GM19043 (cell line): Measurements from ENCODE around the gene NUTM2B.
"Not testable (repeated sequence)": the region's sequence is repeated elsewhere in the genome, so short reads cannot be mapped to it uniquely, and the experiment has no call there.

Source experiments
- ATAC-seq: cut with Tn5 transposase; IDR thresholded peaks from one replicate; pipeline ENCODE4 v1.9.1; 2021; ENCODE audit warnings: low read depth; ENCODE audit not compliant: unreplicated experiment

The NUTM2B gene

GRCh38 chr10:79702927-79703326 lies at the start of gene NUTM2B:
Gene NUTM2B (plus strand): TSS chr10:79703227. CDS start chr10:79703610, 383 bp downstream.
- ATAC-seq, result not testable (repeated sequence)

- ATAC-seq, result not testable (repeated sequence)
These were observed 39.7 kb upstream of the NUTM2B start for GRCh38 chr10:79663287-79663686.

- not testable (repeated sequence) for ATAC-seq
These were observed 38.3 kb upstream of the NUTM2B start for GRCh38 chr10:79664686-79665085.

- not testable (repeated sequence) for ATAC-seq
These were observed 33.7 kb upstream of the NUTM2B start for GRCh38 chr10:79669248-79669788.

- not testable (repeated sequence) for ATAC-seq
These were observed 28.1 kb upstream of the NUTM2B start for GRCh38 chr10:79674878-79675277.

GRCh38 chr10:79683026-79683883 lies 19.8 kb upstream of the NUTM2B start:
- ATAC-seq, result not testable (repeated sequence)

GRCh38 chr10:79683884-79684720 lies 18.9 kb upstream of the NUTM2B start:
- ATAC-seq, result not testable (repeated sequence)

GRCh38 chr10:79685044-79685685 lies 17.9 kb upstream of the NUTM2B start:
- not testable (repeated sequence) for ATAC-seq

GRCh38 chr10:79686595-79686994 lies 16.4 kb upstream of the NUTM2B start:
- ATAC-seq, result not testable (repeated sequence)

- not testable (repeated sequence) for ATAC-seq
These were observed 15.4 kb upstream of the NUTM2B start for GRCh38 chr10:79687406-79688150.

- ATAC-seq, result not testable (repeated sequence)
These were observed 14.2 kb upstream of the NUTM2B start for GRCh38 chr10:79688798-79689197.

- ATAC-seq, result not testable (repeated sequence)
These were observed 6.4 kb upstream of the NUTM2B start for GRCh38 chr10:79696596-79696995.

GRCh38 chr10:79697141-79697540 lies 5.9 kb upstream of the NUTM2B start:
- not testable (repeated sequence) for ATAC-seq

GRCh38 chr10:79700381-79700944 lies 2.6 kb upstream of the NUTM2B start:
- not testable (repeated sequence) for ATAC-seq

GRCh38 chr10:79707017-79707416 lies 4.0 kb downstream of the NUTM2B start:
- not testable (repeated sequence) for ATAC-seq

GRCh38 chr10:79714976-79715375 lies 11.9 kb downstream of the NUTM2B start:
- ATAC-seq, result not testable (repeated sequence)

- ATAC-seq, result not testable (repeated sequence)
These were observed 14.0 kb downstream of the NUTM2B start for GRCh38 chr10:79716917-79717579.

- not testable (repeated sequence) for ATAC-seq
These were observed 17.0 kb downstream of the NUTM2B start for GRCh38 chr10:79720000-79720399.

GRCh38 chr10:79726620-79727019 lies 23.6 kb downstream of the NUTM2B start:
- not testable (repeated sequence) for ATAC-seq
